ENCODE data around the gene PHACTR3. TPM values are rescaled to one million over a fixed set of nuclear protein-coding genes. Genes with fewer than 3 reads are reported as not detected.

The PHACTR3 gene
- total RNA-seq, 1 donor from 2014 or later, result 22.3 TPM

DNA sequence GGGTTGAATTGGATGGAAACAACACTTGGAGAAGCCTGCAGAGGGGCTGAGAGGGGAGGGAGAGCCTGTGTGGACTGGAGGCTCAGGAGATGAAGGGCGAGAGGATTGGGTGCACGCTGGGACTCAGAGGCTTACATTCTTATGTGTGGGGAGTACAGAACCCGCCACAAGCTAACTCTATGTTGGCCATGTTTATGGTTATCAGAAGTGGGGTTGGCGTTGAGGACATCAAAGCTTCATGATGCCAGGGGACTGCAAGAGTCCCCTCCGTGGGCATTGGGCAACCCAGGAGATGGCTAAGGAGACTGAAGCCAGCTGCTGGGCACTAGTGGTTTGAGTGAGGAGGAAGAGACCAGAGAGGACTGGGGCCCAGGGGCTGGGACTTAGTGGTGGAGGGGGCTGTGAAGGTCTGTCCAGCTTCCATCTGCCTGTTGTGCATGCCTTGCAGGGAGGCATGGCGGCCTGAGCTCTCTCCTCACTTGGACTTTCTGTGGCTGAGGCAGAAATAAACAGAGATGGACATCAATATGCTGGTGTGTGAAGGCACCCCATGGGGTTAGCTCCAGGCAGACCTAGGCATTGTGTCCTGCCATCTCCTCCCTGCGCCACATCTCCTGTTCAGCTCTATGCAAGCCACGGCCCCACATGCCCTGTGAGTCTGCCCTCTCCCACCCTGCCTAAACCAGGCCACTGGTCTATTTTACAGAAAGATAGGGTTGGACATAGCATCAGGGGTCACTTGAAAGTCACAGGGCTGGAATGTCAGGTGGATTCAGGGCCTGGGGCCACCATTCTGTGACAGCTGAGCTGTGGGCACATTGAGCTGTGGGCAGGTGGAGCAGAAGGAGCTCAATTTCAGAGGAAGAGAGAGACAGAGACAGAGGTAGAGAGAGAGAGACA is 61.6 kb downstream of the PHACTR3 start:
- Mint-ChIP-seq H3K9me3 (no peaks in the 10 kb centered on the region), H3K27me3 (ENCODE audit: low read depth) (peaks cover 83% of the 10 kb centered on the region), H3K36me3 (ENCODE audit: low read depth) (no peaks in the 10 kb centered on the region)

DNA sequence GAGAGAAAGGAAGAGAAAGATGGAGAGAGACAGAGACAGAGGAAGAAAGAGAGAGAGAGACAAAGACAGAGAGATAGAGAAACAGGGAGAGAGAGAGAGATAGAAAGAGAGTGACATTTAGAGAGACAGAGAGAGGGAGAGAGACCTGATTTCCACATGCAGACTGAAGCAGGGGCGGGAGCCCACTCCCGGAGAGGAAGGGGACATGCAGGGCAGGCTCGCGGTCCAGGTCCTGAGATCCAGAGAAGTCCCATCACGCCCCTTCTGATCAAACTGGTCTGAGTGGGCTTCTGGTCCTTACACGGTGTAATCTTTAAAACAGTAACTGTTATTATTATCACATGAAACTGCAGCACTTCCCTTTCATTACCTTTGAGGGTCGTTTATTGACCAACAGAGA is 62.2 kb downstream of the PHACTR3 start:
- no peaks in the 10 kb centered on the region for H3K9me3 Mint-ChIP-seq

More for the DNA sequence above, 61.6 kb downstream of the PHACTR3 start:
- H3K4me1 Mint-ChIP-seq, result peaks cover 4% of the 10 kb centered on the region
- H3K27ac Mint-ChIP-seq (ENCODE audit: unreplicated experiment), result no peak overlapping the region
- no peak for DNase-seq (ENCODE audit: low read depth, low spot score)
- TF ChIP-seq, protein P1, sequence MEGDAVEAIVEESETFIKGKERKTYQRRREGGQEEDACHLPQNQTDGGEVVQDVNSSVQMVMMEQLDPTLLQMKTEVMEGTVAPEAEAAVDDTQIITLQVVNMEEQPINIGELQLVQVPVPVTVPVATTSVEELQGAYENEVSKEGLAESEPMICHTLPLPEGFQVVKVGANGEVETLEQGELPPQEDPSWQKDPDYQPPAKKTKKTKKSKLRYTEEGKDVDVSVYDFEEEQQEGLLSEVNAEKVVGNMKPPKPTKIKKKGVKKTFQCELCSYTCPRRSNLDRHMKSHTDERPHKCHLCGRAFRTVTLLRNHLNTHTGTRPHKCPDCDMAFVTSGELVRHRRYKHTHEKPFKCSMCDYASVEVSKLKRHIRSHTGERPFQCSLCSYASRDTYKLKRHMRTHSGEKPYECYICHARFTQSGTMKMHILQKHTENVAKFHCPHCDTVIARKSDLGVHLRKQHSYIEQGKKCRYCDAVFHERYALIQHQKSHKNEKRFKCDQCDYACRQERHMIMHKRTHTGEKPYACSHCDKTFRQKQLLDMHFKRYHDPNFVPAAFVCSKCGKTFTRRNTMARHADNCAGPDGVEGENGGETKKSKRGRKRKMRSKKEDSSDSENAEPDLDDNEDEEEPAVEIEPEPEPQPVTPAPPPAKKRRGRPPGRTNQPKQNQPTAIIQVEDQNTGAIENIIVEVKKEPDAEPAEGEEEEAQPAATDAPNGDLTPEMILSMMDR (conservative IDR thresholded peaks at IDR 0.05), result no peak
- no peak overlapping the region for H3K4me3 Mint-ChIP-seq

DNA sequence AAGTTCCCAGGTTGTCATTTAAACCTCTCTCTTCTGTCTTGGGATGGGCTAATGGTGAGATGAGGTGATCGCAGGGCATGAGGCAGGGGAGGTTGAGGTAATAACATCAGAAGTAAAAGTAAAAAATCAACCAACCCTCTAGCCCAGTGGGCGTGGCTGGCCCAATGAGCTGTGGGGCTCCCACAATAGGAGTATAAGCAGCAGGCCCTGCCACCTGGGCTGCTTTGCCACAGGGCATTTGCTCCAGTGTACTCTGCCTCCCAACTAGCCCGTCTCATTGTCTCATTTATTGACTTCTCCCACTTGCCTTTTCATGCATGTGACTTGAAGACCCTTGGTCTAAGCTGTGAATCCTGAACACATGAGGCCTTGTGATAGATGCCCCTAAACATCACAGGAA is 62.8 kb downstream of the PHACTR3 start:
- Mint-ChIP-seq H3K27ac (ENCODE audit: unreplicated experiment) (no peak overlapping the region), H3K36me3 (ENCODE audit: low read depth) (no peaks in the 10 kb centered on the region), H3K9me3 (no peaks in the 10 kb centered on the region), H3K27me3 (ENCODE audit: low read depth) (peaks cover 71% of the 10 kb centered on the region), H3K4me3 (no peak overlapping the region), H3K4me1 (peaks cover 4% of the 10 kb centered on the region)
- no peak for DNase-seq (ENCODE audit: low read depth, low spot score)
- TF ChIP-seq, protein P1 (conservative IDR thresholded peaks at IDR 0.05), result no peak

More for the DNA sequence above, 62.2 kb downstream of the PHACTR3 start:
- no peak for DNase-seq (ENCODE audit: low read depth, low spot score)
- H3K27me3 Mint-ChIP-seq (ENCODE audit: low read depth), result peaks cover 77% of the 10 kb centered on the region
- H3K4me1 Mint-ChIP-seq, result peaks cover 4% of the 10 kb centered on the region
- no peak overlapping the region for H3K27ac Mint-ChIP-seq (ENCODE audit: unreplicated experiment)
- no peaks in the 10 kb centered on the region for H3K36me3 Mint-ChIP-seq (ENCODE audit: low read depth)
- H3K4me3 Mint-ChIP-seq, result no peak overlapping the region
- TF ChIP-seq, protein P1 (conservative IDR thresholded peaks at IDR 0.05), result no peak

DNA sequence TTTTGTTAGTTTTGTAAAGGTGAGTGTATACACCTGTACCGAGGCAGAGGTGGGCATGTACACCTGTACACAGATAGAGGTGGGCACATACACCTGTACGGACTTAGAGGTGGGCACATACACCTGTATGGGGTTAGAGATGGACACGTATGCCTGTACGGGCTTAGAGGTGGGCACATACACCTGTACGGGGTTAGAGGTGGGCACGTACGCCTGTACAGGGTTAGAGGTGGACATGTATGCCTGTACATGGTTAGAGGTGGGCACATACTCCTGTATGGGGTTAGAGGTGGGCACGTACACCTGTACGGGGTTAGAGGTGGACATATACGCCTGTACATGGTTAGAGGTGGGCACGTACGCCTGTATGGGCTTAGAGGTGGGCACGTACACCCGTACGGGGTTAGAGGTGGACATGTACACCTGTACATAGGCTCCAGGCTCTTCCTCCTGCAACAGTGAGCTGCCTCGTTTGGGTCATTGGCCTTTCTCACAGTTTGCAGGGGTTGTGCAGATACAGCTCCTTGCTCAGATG is 63.7 kb downstream of the PHACTR3 start:
- peaks cover 67% of the 10 kb centered on the region for H3K27me3 Mint-ChIP-seq (ENCODE audit: low read depth)
- TF ChIP-seq, protein P1 (conservative IDR thresholded peaks at IDR 0.05), result no peak

DNA sequence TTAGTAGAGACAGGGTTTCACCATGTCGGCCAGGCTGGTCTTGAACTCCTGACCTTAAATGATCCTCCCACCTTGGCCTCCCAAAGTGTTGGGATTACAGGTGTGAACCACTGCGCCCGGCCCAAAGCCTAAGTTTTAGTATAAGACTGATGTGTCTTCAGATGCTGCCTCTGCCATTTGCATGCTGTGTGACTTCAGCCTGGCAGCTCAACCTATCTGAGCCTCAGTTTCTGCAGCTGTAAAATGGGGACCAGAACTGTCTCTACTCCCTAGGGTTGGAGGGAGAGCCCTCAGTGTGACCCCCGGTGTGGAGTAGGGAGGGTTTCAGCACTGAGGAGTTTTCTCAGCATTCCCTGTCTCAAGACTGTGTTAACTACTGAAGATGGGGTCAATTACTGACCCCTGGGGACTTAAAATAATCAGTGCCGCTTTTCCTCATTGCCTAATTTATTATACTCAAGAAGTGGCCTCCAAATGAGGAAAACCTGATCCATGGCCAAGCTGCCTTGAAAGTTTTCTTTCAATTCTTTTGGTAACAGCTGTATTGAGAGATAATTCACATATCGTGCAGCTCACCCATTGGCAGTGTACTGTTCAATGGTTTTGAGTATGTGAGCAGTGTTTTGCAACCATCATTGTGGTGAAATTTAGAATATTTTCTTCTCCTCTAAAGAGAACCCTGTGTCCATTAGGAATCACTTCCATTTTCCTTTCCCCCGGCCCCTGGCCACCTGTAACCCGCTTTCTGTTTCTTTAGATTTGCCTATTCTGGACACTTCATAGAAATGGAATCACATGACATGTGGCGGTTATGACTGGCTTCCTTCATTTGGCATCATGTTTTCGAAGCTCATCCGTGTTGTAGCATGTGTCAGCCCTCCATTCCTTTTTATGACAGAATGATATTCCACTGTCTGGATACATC is 64.8 kb downstream of the PHACTR3 start:
- Mint-ChIP-seq H3K4me1 (peaks cover 4% of the 10 kb centered on the region), H3K9me3 (no peaks in the 10 kb centered on the region), H3K27me3 (ENCODE audit: low read depth) (peaks cover 62% of the 10 kb centered on the region), H3K36me3 (ENCODE audit: low read depth) (no peaks in the 10 kb centered on the region), H3K27ac (ENCODE audit: unreplicated experiment) (no peak overlapping the region), H3K4me3 (no peak overlapping the region)
- no peak for DNase-seq (ENCODE audit: low read depth, low spot score)
- TF ChIP-seq, protein P1 (conservative IDR thresholded peaks at IDR 0.05), result no peak

More for the DNA sequence above, 63.7 kb downstream of the PHACTR3 start:
- DNase-seq (ENCODE audit: low read depth, low spot score), result no peak
- no peaks in the 10 kb centered on the region for H3K36me3 Mint-ChIP-seq (ENCODE audit: low read depth)
- no peaks in the 10 kb centered on the region for H3K9me3 Mint-ChIP-seq
- no peak overlapping the region for H3K4me3 Mint-ChIP-seq
- peaks cover 4% of the 10 kb centered on the region for H3K4me1 Mint-ChIP-seq
- no peak overlapping the region for H3K27ac Mint-ChIP-seq (ENCODE audit: unreplicated experiment)
